NOMO-1 (cell line): ENCODE measurements around the gene MZB1.
A peak's percentile ranks its signal among the peaks of the same experiment; 100 is the strongest.
"Not testable (repeated sequence)": the region's sequence is repeated elsewhere in the genome, so short reads cannot be mapped to it uniquely, and the experiment has no call there.

ENCODE experiments used
- DNase-seq, 2 experiments: peaks; one replicate each; lab custom pipeline; 2025; ENCODE audit not compliant: unreplicated experiment in 2 of 2; lab: John Stamatoyannopoulos, UW

Gene MZB1

DNA sequence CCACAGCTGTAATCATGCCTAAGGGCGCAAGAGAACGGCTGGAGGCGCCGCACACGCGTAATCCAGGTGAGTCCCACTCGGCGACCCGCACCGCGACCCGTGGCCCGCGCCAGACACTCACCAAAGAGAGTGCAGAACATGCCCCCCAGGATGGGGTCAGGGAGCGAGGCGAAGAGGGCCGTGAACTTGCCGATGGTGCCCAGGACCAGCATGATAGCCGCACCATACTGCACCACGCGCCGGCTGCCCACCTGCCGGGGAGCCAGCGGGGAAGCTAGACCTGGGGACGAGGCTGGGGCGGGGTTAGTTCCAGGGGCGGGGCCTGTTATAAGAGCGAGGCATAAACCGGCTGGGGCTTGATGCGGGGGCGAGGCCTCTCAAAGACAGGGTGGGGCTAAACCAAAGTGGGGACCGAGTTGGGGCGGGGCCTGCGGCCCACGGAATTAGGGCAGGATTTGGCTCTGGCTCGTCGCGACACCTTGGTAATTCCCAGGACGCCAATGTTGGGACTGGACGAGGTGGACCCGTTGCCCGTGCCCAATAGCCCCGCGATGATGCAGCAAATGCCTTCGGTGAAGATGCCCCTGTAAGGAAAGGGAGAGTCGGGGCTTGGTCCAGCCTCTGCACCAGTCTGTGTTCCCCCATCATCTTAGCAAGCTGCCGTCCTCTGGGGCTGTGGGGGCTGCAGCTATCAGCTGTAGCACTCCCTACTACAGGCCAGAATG, 11.4 kb downstream of the MZB1 start:
- no peak for DNase-seq

DNA sequence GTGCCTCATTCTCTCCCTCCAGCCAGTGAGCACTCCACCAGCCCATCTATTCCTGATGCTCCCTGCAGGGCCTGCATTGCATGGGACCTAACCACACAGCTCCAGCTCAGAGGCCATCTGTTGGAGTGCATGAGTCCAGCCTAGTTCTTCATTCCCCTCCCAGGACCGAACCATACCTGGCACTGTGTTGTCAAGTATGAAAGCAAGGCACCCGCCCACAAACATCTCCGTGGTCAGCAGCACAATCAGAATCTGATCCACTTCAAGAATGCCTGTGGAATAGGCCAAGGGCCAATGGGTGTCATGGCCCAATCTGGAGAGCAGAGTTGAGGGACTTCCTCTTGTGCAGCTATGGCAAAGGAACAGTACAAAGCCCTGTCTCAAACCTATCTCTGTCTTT, 12.5 kb downstream of the MZB1 start:
- no peak for DNase-seq

- no peak for DNase-seq
These were observed 13.3 kb downstream of the MZB1 start for GRCh38 chr5:139376364-139376763.

- no peak for DNase-seq
These were observed 14.8 kb downstream of the MZB1 start for GRCh38 chr5:139374909-139375308.

DNA sequence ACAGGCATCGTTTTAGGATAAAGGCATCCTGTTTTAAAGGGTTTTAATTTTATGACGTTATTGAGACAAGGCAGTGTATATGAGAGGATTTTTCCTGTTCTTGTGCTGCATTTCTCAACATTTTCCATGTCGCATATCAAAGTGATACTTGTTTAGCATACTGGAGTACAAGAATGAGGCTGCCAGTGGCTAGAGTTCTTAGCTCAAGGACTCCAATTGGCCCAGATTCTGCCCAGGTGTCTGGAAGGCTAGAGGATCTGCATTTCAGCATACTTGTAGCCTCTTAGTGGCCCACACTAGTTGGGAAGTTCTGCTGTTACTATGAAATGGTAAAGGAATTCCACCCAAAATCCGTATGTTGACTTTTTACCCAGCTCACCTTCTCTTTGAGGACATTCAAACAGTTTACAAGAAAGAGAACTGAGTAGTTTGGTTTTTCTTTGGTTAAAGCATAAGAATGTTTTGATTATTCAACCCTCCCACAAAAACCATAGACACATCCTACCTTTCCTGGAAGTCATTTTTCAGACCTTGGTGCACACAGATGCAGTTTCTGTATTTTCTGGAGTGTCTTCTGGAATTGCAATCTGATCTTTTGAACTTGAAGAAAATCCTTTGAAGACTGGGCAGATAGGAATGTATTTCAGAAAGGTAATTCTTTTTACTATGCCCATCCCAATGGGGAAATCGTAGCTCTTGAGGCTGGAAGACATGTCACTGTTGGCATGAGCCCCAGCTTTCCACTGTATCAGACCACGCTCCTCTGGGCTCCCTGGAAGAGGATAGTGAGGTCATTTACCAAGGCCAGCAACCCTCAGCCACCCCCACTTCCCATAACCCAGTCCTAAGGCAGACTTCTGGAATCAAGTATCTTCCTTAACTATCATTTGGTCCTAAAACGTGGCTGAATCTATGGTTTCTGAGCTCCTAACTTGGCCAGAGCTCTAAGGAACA, 18.0 kb downstream of the MZB1 start:
- no peak for DNase-seq

DNA sequence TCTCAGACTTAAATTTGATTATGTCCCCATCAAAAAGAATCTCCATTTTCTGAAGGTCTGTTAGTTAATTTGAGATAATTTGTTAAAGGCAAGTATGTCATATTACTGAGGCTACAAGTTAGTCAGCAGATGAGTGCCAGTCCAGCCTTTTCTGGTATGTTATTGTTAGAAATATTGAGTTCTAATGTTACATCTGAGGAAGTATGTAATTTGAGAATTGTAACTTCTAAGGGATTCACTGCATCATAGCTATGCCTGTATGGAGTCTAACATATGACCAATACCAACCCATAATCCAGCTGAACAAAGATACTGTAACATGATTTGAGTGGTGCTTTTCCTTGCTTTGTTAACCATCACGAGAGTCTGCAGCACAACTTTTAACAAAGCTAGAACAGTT, 20.5 kb downstream of the MZB1 start:
- DNase-seq: no peak

GRCh38 chr5:139368613-139369012, 21.1 kb downstream of the MZB1 start:
- DNase-seq: no peak

- no peak for DNase-seq
These were observed 25.2 kb downstream of the MZB1 start for GRCh38 chr5:139364466-139364865.

GRCh38 chr5:139363937-139364336, 25.8 kb downstream of the MZB1 start:
- no peak for DNase-seq

DNA sequence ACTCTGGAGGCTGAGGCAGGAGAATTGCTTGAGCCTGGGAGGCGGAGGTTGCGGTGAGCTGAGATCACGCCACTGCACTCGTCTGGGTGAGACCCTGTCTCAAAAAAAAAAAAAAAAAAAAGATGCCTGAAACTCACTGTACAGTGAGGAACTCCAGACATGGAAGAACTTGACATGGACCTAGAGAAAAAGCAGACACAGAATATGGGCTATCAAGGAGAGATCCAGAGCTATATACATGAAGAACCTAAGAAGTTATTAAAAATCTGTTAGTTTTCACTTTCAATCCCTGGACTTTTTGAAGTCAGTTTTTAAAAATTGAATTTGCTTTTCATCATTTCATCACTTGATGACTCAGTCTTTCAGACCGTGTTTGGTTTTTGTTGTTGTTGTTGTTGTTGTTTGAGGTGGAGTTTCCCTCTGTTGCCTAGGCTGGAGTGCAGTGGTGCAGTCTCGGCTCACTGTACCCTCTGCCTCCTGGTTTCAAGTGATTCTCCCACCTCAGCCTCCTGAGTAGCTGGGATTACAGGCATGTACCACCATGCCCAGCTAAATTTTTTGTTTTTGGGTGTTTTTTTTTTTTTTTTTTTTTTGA, 27.8 kb downstream of the MZB1 start:
- DNase-seq: no peak

DNA sequence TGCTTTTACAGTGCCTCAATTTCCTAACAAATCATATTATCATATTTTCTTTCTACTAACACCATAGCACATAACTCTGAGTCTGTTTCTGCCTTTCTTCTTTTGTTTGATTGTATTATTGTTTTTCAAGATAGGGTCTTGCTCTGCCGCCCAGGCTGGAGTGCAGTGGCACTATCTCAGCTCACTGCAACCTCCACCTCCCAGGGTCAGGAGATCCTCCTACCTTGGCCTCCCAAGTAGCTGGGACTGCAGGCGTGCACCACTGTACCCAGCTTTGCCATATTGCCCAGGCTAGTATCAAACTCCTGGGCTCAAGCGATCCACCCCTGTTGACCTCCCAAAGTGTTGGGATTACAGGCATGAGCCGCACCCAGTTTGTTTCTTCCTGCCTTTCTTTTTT, 29.3 kb downstream of the MZB1 start:
- no peak for DNase-seq

GRCh38 chr5:139358064-139358463, 31.6 kb downstream of the MZB1 start:
- no peak for DNase-seq

GRCh38 chr5:139355900-139356299, 33.8 kb downstream of the MZB1 start:
- DNase-seq: not testable (repeated sequence)

DNA sequence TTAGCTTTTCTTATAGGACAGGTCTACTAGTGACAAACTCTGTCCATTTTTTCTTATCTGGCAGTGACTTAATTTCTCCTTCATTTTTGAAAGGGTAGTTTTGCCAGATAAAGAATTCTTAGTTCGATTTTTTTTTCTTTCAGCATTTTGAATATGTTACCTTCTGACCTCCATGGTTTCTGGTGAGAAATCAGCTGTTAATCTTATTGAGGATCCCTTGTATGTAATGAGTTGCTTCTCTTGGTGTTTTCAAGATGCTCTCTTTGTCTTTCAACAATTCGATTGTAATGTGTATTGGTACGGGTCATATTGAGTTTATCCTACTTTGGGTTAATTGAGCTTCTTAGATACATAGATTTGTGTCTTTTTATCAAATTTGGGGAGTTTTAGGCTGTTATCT, 35.5 kb downstream of the MZB1 start:
- DNase-seq: no peak

- not testable (repeated sequence) for DNase-seq
These were observed 41.9 kb downstream of the MZB1 start for GRCh38 chr5:139347863-139348262.

GRCh38 chr5:139345442-139345841, 44.3 kb downstream of the MZB1 start:
- DNase-seq: not testable (repeated sequence)

- DNase-seq: no peak
These were observed 45.5 kb downstream of the MZB1 start for GRCh38 chr5:139344177-139344576.

DNA sequence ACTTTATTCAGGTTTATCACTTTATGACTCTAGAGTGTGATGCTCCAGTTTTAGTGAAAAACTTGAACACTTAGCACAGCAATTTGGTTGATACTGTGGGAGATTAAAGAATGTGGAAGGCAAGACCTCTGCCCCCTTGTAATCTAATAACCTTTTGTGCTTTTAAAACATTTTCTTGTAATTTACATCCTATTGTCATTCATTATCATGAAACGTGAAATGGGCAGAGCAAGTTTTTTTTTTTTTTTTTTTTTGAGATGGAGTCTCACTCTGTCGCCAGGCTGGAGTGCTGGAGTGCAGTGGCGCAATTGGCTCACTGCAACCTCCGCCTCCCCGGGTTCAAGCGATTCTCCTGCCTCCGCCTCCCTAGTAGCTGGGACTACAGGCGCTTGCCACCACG, 46.2 kb downstream of the MZB1 start:
- DNase-seq: no peak

- DNase-seq: no peak
These were observed 47.3 kb downstream of the MZB1 start for GRCh38 chr5:139342423-139342723.

DNA sequence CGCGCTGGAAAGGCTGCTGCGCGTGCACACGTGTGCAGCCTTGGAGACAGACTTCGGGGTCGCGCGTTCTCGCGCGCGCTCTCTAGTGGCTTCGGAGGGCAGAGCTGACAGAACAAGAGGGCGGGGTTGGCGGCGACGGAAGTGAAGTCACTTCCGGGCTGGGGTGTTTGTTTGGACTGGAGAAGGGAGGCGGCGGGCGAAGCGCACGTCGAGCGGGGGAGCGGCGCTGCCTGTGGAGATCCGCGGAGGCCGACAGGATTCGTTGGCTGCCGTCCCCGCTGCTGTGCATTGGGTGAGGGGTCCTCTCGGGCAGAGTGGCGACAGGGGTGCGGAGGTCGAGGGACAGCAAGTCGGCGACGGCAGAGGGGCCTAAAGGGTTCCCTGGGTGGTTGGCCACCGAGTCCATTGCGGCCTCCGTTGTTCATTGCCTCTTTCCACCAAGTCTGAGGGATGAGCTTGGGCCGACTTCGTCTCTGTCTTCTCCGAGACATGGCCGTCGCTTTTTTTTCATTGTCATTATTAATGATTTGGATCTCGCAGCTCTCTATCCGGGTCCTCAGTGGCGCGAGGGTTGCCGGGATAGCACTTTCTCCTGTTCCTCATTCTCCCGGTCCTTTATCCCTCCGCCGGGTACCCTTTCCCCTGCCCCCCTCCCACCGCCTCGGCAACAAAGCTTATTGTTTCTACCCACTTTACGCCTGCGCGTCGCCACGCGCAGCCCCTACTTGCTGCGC, 47.9 kb downstream of the MZB1 start, which contains the start of gene PAIP2:
TSS of gene PAIP2 (plus strand) at position 166 of the 734 bp plus-strand sequence. CDS start 21,931 bp downstream, outside the sequence.
- peak; percentile 95 to 97 for DNase-seq

- DNase-seq: no peak
These were observed 48.5 kb downstream of the MZB1 start for GRCh38 chr5:139341187-139341688.
